BLaER1 (cell line): ENCODE measurements around the gene NADSYN1.
"Not testable (repeated sequence)": the region's sequence is repeated elsewhere in the genome, so short reads cannot be mapped to it uniquely, and the experiment has no call there.

Experiments used
- H3K27ac ChIP-seq: shearing (Covaris generic); formaldehyde crosslinking; 2 replicates; pipeline ENCODE4 v1.8.1; 2022
- H3K27me3 ChIP-seq: shearing (Covaris generic); formaldehyde crosslinking; 2 replicates; pipeline ENCODE4 v1.8.1; 2022
- H3K36me3 ChIP-seq: shearing (Covaris generic); formaldehyde crosslinking; 2 replicates; pipeline ENCODE4 v1.8.1; 2022
- H3K4me1 ChIP-seq: shearing (Covaris generic); formaldehyde crosslinking; 2 replicates; pipeline ENCODE4 v1.8.1; 2022
- H3K4me2 ChIP-seq: shearing (Covaris generic); formaldehyde crosslinking; 2 replicates; pipeline ENCODE4 v1.8.1; 2022
- H3K4me3 ChIP-seq: shearing (Covaris generic); formaldehyde crosslinking; 2 replicates; pipeline ENCODE4 v1.8.1; 2022
- H3K9ac ChIP-seq: shearing (Covaris generic); formaldehyde crosslinking; 2 replicates; pipeline ENCODE4 v1.8.1; 2022
- H3K9me3 ChIP-seq: shearing (Covaris generic); formaldehyde crosslinking; 2 replicates; pipeline ENCODE4 v1.8.1; 2022
- H4K20me1 ChIP-seq: shearing (Covaris generic); formaldehyde crosslinking; 2 replicates; pipeline ENCODE4 v1.8.1; 2022
- Cebpa-rat ChIP-seq: shearing (Covaris generic); IDR thresholded peaks from 2 replicates; pipeline ENCODE4 v1.8.1; 2022

Gene NADSYN1

DNA sequence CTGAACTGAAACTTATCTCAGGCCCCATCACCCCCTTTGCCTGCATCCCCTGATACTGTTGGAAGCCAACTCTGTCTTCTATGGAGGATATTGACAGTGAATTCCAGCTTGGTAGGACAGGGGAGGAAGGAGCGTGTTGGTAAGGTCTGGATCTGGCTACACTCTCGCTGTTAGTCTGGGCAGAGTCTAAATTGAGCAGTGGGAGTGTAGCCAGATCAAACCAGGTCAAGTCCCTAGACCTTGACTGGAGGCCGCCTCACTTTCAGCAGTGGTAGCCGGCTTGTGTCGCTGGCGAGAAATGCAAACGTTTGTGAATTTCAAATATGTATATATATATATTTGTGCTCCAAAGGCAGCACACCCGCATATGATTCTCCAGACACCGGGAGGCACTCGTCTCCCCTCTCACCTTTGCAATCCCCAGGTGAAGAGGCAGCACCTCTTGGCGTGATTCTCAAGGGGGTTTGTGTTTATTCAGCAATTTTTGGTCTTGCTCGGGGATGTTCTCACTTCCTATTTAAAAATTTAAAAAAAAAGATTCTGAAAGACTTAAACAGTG is 31.5 kb upstream of the NADSYN1 start:
- H3K9ac ChIP-seq, result no peak overlapping the region
- H3K4me3 ChIP-seq, result no peak overlapping the region
- H3K4me1 ChIP-seq, result no peaks in the 10 kb centered on the region
- H3K27me3 ChIP-seq, result no peaks in the 10 kb centered on the region
- TF ChIP-seq Cebpa-rat, result no peak
- H3K27ac ChIP-seq, result no peak overlapping the region
- no peaks in the 10 kb centered on the region for H3K36me3 ChIP-seq
- H3K4me2 ChIP-seq, result no peak overlapping the region
- H3K9me3 ChIP-seq, result no peaks in the 10 kb centered on the region
- H4K20me1 ChIP-seq, result no peaks in the 10 kb centered on the region

- not testable (repeated sequence) for H3K36me3 ChIP-seq, H4K20me1 ChIP-seq, H3K4me2 ChIP-seq, H3K9me3 ChIP-seq, H3K27ac ChIP-seq, H3K9ac ChIP-seq, H3K27me3 ChIP-seq, H3K4me3 ChIP-seq, H3K4me1 ChIP-seq
Observed at GRCh38 chr11:71422318-71422717, 30.7 kb upstream of the NADSYN1 start.

GRCh38 chr11:71423181-71423790 is 29.7 kb upstream of the NADSYN1 start:
- H3K9ac ChIP-seq, result no peak overlapping the region
- H3K9me3 ChIP-seq, result no peaks in the 10 kb centered on the region
- no peak for TF ChIP-seq Cebpa-rat
- H3K27me3 ChIP-seq, result no peaks in the 10 kb centered on the region
- no peak overlapping the region for H3K4me3 ChIP-seq
- H3K4me2 ChIP-seq, result no peak overlapping the region
- H4K20me1 ChIP-seq, result no peaks in the 10 kb centered on the region
- no peaks in the 10 kb centered on the region for H3K4me1 ChIP-seq
- H3K27ac ChIP-seq, result no peak overlapping the region
- no peaks in the 10 kb centered on the region for H3K36me3 ChIP-seq

DNA sequence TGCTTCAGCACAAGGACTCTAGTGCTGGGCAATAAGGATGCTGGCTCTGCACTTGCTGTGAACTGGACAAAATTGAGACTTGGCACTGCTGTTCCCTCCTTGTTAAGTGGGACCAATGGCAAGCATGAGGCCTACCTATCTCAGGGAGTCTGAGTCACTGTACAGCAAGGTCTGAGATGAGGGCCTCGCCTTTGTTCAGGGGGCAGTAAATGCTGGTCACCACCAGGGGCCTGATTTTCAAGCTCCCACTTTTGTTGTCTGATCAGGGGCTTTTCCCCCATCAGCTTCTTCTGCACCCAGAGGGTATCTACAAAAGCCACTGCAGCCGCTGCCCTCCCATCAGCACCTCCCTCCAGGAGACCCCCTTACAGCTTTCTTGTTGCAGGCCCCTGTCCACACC is 27.6 kb upstream of the NADSYN1 start:
- H3K4me1 ChIP-seq, result no peaks in the 10 kb centered on the region
- no peak for TF ChIP-seq Cebpa-rat
- H3K27me3 ChIP-seq, result no peaks in the 10 kb centered on the region
- H3K9me3 ChIP-seq, result no peaks in the 10 kb centered on the region
- H3K9ac ChIP-seq, result no peak overlapping the region
- no peak overlapping the region for H3K4me3 ChIP-seq
- H4K20me1 ChIP-seq, result no peaks in the 10 kb centered on the region
- H3K27ac ChIP-seq, result no peak overlapping the region
- no peaks in the 10 kb centered on the region for H3K36me3 ChIP-seq
- no peak overlapping the region for H3K4me2 ChIP-seq

DNA sequence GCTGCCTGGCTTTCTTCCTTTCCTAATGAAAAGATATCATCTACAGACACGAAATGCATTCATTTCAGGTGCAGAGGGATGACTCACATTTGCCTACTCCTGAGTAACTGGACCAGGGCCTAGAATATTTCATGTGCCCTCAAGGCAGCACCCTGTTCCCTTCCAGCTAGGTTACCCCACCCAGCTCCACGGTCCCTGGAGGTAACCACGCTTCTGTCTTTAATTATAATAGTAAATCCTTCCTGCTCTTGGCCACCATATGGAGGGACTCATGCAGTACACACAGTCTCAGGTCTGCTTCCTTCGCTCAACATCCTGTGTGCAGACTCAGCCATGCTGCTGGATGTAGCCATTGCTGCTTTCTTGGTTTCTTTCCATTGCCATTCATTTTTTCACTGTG is 27.1 kb upstream of the NADSYN1 start:
- no peak overlapping the region for H3K4me2 ChIP-seq
- no peak for TF ChIP-seq Cebpa-rat

GRCh38 chr11:71426413-71426812 is 26.6 kb upstream of the NADSYN1 start:
- TF ChIP-seq Cebpa-rat, result no peak
- H3K9me3 ChIP-seq, result no peaks in the 10 kb centered on the region
- no peak overlapping the region for H3K27ac ChIP-seq
- H3K4me3 ChIP-seq, result no peak overlapping the region
- no peak overlapping the region for H3K4me2 ChIP-seq
- H3K27me3 ChIP-seq, result no peaks in the 10 kb centered on the region
- H3K36me3 ChIP-seq, result no peaks in the 10 kb centered on the region
- no peak overlapping the region for H3K9ac ChIP-seq
- H3K4me1 ChIP-seq, result no peaks in the 10 kb centered on the region
- no peaks in the 10 kb centered on the region for H4K20me1 ChIP-seq

More for the DNA sequence above, 27.1 kb upstream of the NADSYN1 start:
- H3K27me3 ChIP-seq, result no peaks in the 10 kb centered on the region
- H3K9me3 ChIP-seq, result no peaks in the 10 kb centered on the region
- H3K4me1 ChIP-seq, result no peaks in the 10 kb centered on the region
- no peak overlapping the region for H3K9ac ChIP-seq
- H3K27ac ChIP-seq, result no peak overlapping the region
- no peak overlapping the region for H3K4me3 ChIP-seq
- H4K20me1 ChIP-seq, result no peaks in the 10 kb centered on the region
- H3K36me3 ChIP-seq, result no peaks in the 10 kb centered on the region

- Histone ChIP-seq H3K4me2 (no peak overlapping the region), H3K4me1 (peaks cover 7% of the 10 kb centered on the region; the same call in 1 of the 2 replicates), H3K27me3 (no peaks in the 10 kb centered on the region), H3K9ac (no peak overlapping the region), H3K36me3 (peaks cover 3% of the 10 kb centered on the region; the same call in 1 of the 2 replicates), H3K27ac (no peak overlapping the region), H3K4me3 (no peak overlapping the region), H4K20me1 (no peaks in the 10 kb centered on the region), H3K9me3 (no peaks in the 10 kb centered on the region)
- no peak for TF ChIP-seq Cebpa-rat
Observed at GRCh38 chr11:71428861-71429435, 24.1 kb upstream of the NADSYN1 start.

DNA sequence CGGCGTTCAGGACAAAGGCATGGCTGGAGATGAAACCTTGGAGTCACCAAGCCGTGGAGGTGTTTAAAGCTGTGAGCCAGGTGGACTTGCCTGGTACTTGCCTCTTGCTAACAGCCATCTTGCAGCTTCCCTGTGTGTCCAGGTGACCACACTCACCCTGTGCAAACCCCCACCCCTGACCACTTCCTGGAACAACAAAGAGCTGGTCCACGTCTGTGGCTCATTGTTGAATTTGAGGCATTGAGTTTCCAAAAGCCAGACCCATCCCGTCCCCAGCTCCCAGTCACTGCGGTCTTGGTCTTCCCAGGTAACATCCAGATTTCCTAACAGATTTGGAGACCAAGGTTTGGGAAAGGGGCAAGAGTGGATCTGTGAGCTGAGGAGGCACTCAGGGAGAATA is 23.3 kb upstream of the NADSYN1 start:
- Histone ChIP-seq H4K20me1 (no peaks in the 10 kb centered on the region), H3K36me3 (peaks cover 10% of the 10 kb centered on the region; the same call in 1 of the 2 replicates), H3K4me1 (peaks cover 12% of the 10 kb centered on the region), H3K9ac (no peak overlapping the region), H3K9me3 (no peaks in the 10 kb centered on the region), H3K27me3 (no peaks in the 10 kb centered on the region), H3K4me3 (no peak overlapping the region), H3K4me2 (no peak overlapping the region), H3K27ac (no peak overlapping the region)
- TF ChIP-seq Cebpa-rat, result no peak

DNA sequence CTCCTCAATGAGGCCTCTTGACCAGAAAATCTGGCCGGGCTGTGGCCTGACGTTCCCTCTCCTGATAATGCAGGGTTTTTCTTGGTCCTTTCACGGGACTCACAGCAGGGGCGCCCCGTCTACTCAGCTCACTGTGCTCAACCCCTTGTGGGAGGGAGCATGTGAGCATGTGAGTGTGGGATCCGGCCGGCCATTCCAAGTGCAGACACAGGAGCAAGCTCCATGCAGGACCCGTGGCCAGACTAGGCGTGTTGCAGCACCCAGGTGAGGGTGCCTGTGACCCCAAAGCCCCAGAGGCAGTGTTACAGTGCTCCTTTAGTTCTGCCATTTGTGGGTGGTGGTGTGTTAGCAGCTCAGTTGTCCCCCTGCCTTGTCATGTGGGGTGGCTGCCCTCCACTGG is 22.8 kb upstream of the NADSYN1 start:
- H3K36me3 ChIP-seq, result peaks cover 15% of the 10 kb centered on the region
- H3K27me3 ChIP-seq, result no peaks in the 10 kb centered on the region
- H3K27ac ChIP-seq, result no peak overlapping the region
- H3K9me3 ChIP-seq, result no peaks in the 10 kb centered on the region
- H3K4me1 ChIP-seq, result peaks cover 17% of the 10 kb centered on the region
- no peak for TF ChIP-seq Cebpa-rat
- no peak overlapping the region for H3K4me2 ChIP-seq
- no peak overlapping the region for H3K9ac ChIP-seq
- no peak overlapping the region for H3K4me3 ChIP-seq
- no peaks in the 10 kb centered on the region; the same call in 1 of the 2 replicates for H4K20me1 ChIP-seq

GRCh38 chr11:71431271-71431670 is 21.7 kb upstream of the NADSYN1 start:
- Histone ChIP-seq H4K20me1 (no peaks in the 10 kb centered on the region; the same call in 1 of the 2 replicates), H3K9ac (no peak overlapping the region), H3K9me3 (no peaks in the 10 kb centered on the region), H3K27ac (no peak overlapping the region), H3K4me3 (no peak overlapping the region), H3K4me1 (peaks cover 20% of the 10 kb centered on the region), H3K36me3 (peaks cover 26% of the 10 kb centered on the region), H3K4me2 (no peak overlapping the region), H3K27me3 (no peaks in the 10 kb centered on the region)
- TF ChIP-seq Cebpa-rat, result no peak
